Gastrocnemius medialis (tissue), 4 donors: ENCODE data around the gene OVOL3.

Source experiments
- POLR2A ChIP-seq, 2 donors: fragments of 450-650 bp; IDR thresholded peaks; one replicate each; pipeline ENCODE4 v1.6.1; 2017; ENCODE audit warnings: antibody characterized with exemption in 2 of 2, mild to moderate bottlenecking in 2 of 2, moderate library complexity in 2 of 2
- TF ChIP-seq, protein P1 (sequence below), 5 experiments: fragments of 450-650 bp in 3 of 5; fragments of 200-600 bp in 2 of 5; sonication (generic) in 2 of 5; IDR thresholded peaks in 4 of 5; conservative IDR thresholded peaks in 1 of 5; 1 replicate in 4 of 5; 2 replicates in 1 of 5; pipeline ENCODE4 v1.5.1; 2016 to 2019; ENCODE audit warnings: antibody characterized with exemption in 5 of 5, mild to moderate bottlenecking in 3 of 5, moderate library complexity in 3 of 5

DNA sequence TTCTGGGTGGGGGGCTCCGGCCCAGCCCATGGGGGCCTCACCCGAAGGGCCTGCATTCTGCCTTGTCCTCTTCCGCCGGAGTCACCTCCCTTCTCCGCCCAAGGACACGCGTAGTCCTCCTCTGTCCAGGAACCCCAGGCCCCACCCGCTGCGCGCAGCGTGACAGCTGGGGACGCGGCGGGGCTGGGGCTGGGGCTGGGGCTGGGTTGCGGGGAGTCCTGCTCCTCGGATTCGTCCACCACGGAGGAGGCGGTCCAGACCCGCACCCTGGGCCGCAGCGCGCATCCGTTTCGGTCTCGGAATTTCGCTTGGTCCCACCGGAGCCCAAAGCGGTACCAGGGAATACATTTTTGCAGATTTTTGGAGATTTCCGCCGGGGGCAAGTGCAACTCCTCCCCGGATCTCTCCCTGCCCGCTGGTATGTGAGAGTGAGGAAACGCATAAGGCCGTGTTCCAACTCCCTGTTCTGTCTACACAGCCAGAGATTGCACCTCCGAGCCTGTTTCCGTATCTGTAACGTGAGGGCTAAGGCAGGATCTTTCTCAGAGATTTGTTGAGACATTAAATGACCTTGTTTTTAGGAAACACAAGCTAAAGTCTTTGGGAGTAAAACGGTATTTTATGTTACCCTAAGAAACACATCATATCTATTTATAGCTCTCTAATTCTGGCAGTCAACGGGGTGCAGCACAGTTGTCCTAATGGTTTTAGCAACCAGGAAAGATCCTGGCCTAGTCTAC, 41.6 kb downstream of the OVOL3 start, which contains the start of gene COX7A1:
- TF ChIP-seq, protein P1, sequence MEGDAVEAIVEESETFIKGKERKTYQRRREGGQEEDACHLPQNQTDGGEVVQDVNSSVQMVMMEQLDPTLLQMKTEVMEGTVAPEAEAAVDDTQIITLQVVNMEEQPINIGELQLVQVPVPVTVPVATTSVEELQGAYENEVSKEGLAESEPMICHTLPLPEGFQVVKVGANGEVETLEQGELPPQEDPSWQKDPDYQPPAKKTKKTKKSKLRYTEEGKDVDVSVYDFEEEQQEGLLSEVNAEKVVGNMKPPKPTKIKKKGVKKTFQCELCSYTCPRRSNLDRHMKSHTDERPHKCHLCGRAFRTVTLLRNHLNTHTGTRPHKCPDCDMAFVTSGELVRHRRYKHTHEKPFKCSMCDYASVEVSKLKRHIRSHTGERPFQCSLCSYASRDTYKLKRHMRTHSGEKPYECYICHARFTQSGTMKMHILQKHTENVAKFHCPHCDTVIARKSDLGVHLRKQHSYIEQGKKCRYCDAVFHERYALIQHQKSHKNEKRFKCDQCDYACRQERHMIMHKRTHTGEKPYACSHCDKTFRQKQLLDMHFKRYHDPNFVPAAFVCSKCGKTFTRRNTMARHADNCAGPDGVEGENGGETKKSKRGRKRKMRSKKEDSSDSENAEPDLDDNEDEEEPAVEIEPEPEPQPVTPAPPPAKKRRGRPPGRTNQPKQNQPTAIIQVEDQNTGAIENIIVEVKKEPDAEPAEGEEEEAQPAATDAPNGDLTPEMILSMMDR (IDR thresholded peaks at IDR 0.05 in 4 of 5, conservative IDR thresholded peaks at IDR 0.05 in 1 of 5): no peak
- peak; percentile 86 to 87 for TF ChIP-seq POLR2A (IDR thresholded peaks at IDR 0.05)
